HEK293T (cell line): ENCODE results near the gene SLC16A11.

Experiments used
- FOXK2 ChIP-seq: fragments of 450-650 bp; IDR thresholded peaks from 2 replicates; pipeline ENCODE4 v1.6.1; 2016; ENCODE audit warnings: mild to moderate bottlenecking
- FOXM1 ChIP-seq: fragments of 450-650 bp; IDR thresholded peaks from 2 replicates; pipeline ENCODE4 v1.6.1; 2017; ENCODE audit warnings: mild to moderate bottlenecking, borderline replicate concordance
- SP1 ChIP-seq: fragments of 450-650 bp; IDR thresholded peaks from 2 replicates; pipeline ENCODE4 v1.6.1; 2017
- SUZ12 ChIP-seq: fragments of 450-650 bp; IDR thresholded peaks from 2 replicates; pipeline ENCODE4 v1.6.1; 2016; ENCODE audit warnings: mild to moderate bottlenecking

- TF ChIP-seq SUZ12: no peak
- TF ChIP-seq FOXK2: no peak
- no peak for TF ChIP-seq FOXM1
- no peak for TF ChIP-seq SP1
These were observed 21.7 kb downstream of the SLC16A11 start for GRCh38 chr17:7021993-7022778.
